OCI-LY1 (cell line): ENCODE measurements around the gene E2F3.

Experiments used
- EZH2 ChIP-seq: fragments of 200-600 bp; sonication (generic), shearing (Covaris generic); IDR thresholded peaks from 2 replicates; pipeline ENCODE4 v1.8.0; 2017; ENCODE audit warnings: borderline replicate concordance, mixed run types, mild to moderate bottlenecking, antibody characterized with exemption, low read length, moderate library complexity, mixed read lengths
- TF ChIP-seq, protein P1 (sequence below): fragments of 200-600 bp; sonication (generic), shearing (Covaris generic); IDR thresholded peaks from 2 replicates; pipeline ENCODE4 v1.5.1; 2017; ENCODE audit warnings: mild to moderate bottlenecking, antibody characterized with exemption, low read length, moderate library complexity, mixed read lengths

DNA sequence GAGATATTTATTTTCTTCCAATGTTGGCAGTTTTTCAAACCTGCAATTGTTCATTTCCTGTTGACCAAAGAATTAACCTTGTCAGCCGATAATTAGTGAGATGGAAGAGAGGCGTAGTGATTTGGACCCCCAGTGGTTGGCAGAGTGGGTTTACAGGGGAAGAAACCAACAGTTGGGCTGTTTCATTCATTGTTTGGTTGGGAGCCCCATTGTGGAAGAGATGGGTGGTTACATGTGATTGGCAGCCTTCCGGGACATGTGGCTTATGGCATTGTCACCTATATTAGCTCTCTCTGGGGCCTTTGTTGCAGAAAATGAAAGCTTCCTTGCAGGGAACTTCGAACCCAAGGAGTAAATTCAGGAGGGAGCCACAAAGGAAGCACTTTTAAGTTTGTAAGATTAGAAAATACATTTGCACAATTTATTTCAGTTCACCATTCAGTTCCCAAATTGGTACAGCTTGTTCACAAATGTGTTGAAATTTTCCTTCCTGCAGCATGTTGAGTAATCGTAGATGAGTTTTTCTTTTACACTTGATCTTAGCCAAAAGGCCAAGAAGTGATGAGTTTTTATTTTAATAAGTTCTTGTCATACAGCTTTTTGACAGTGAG lies 82.3 kb downstream of the E2F3 start:
- TF ChIP-seq, protein P1, sequence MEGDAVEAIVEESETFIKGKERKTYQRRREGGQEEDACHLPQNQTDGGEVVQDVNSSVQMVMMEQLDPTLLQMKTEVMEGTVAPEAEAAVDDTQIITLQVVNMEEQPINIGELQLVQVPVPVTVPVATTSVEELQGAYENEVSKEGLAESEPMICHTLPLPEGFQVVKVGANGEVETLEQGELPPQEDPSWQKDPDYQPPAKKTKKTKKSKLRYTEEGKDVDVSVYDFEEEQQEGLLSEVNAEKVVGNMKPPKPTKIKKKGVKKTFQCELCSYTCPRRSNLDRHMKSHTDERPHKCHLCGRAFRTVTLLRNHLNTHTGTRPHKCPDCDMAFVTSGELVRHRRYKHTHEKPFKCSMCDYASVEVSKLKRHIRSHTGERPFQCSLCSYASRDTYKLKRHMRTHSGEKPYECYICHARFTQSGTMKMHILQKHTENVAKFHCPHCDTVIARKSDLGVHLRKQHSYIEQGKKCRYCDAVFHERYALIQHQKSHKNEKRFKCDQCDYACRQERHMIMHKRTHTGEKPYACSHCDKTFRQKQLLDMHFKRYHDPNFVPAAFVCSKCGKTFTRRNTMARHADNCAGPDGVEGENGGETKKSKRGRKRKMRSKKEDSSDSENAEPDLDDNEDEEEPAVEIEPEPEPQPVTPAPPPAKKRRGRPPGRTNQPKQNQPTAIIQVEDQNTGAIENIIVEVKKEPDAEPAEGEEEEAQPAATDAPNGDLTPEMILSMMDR: no peak
- TF ChIP-seq EZH2: no peak
